HG03432 (cell line): Measurements from ENCODE around the gene PCBP1.
A peak's percentile ranks its signal among the peaks of the same experiment; 100 is the strongest.
"Not testable (repeated sequence)": the region's sequence is repeated elsewhere in the genome, so short reads cannot be mapped to it uniquely, and the experiment has no call there.

Source experiments
- ATAC-seq: cut with Tn5 transposase; IDR thresholded peaks from one replicate; pipeline ENCODE4 v1.9.1; 2021; ENCODE audit warnings: mild to moderate bottlenecking, moderate library complexity; ENCODE audit not compliant: unreplicated experiment

The PCBP1 gene

DNA sequence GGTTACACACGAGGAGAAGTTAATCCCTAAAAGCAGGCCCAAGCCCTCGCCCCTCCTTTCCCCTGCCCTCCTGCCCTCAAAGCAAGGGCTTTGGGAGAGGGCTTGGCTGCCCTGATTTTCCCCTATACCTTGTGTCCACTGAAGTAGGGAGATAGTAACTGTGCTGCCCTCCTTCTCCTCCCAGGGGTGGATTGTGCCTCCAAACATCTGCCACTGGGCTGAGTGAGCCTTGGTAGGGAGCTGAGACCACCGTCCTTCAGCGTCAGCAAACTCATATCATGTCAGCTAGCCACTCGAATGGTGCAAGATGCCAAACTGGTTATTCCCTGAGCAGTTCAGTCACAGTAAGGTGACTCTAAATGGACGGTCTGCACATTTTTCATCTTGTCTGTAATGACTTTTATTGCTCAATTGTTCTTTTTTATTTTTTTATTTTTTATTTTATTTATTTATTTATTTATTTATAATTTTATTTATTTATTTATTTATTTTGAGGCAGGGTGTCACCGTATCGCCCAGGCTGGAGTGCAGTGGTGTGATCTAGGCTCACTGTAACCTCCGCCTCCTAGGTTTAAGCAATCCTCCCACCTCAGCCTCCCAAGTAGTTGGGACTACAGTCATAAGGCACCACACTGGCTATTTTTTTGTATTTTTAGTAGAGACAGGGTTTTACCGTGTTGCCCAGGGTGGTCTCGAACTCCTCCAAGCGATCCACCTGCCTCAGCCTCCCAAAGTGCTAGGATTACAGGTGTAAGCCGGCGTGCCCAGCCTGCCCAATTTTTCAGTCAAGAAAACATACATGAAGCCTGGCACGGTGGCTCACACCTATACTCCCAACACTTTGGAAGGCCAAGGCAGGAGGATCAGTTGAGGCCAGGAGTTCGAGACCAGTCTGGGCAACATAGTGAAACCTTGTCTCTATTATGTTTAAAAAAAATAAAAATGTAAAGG, 8.7 kb downstream of the PCBP1 start:
- no peak for ATAC-seq

DNA sequence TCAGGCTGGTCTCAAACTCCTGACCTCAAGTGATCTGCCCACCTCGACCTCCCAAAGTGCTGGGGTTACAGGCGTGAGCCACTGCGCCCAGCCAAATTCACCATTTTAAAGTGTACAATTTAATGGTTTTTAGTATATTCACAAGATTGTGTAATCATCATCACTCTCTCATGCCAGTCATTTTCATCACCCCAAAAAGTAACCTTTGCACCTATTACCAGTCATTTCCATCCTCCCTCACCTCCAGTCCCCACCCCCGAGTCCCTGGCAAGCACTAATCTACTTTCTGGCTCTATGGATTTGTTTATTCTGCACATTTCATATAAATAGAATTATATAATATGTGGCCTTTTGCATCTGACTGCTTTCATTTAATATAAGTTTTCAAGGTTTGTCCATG, 10.8 kb downstream of the PCBP1 start:
- ATAC-seq: no peak

DNA sequence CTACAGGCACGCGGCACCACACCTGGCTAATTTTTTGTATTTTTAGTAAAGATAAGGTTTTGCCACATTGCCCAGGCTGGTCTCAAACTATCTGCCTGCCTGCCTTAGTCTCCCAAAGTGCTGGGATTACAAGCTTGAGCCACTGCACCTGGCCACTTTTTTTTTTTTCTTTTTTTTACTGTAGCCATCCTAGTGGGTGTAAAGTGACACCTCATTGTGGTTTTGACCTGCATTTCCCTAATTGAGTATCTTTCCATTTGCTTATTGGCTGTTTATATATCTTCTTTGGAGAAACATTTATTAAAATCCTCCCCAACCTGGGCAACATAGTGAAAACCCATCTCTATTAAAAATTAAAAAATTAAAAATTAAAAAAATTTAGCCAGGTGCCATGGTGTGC, 12.0 kb downstream of the PCBP1 start:
- ATAC-seq: no peak

DNA sequence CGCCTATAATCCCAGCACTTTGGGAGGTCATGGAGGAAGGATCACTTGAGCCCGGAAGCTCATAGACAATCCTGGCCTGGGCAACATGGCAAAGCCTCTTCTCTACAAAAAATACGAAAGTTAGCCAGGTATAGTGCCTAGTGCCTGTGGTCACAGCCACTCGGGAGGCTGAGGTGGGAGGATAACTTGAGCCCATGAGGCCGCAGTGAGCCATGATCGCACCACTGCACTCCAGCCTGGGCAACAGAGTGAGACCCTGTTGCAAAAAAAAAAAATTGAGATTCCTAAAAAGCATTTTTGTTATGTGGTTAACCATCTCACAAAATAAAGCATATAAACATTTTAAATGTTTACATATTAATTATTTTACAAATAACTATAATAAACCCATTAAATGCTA, 13.9 kb downstream of the PCBP1 start:
- ATAC-seq: no peak

DNA sequence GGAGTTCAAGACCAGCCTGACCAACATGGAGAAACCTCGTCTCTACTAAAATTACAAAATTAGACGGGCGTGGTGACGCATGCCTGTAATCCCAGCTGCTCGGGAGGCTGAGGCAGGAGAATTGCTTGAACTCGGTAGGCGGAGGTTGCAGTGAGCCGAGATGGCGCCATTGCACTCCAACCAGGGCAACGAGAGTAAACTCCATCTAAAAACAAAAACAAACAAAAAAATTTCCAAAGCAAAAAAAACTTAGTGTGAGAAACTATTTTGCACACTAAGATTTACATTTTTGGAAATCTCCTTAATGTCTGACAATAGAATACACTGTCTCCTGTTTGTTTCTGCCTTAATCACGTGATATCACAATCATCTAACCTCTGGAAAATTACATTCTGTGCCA, 14.4 kb downstream of the PCBP1 start:
- ATAC-seq: not testable (repeated sequence)

DNA sequence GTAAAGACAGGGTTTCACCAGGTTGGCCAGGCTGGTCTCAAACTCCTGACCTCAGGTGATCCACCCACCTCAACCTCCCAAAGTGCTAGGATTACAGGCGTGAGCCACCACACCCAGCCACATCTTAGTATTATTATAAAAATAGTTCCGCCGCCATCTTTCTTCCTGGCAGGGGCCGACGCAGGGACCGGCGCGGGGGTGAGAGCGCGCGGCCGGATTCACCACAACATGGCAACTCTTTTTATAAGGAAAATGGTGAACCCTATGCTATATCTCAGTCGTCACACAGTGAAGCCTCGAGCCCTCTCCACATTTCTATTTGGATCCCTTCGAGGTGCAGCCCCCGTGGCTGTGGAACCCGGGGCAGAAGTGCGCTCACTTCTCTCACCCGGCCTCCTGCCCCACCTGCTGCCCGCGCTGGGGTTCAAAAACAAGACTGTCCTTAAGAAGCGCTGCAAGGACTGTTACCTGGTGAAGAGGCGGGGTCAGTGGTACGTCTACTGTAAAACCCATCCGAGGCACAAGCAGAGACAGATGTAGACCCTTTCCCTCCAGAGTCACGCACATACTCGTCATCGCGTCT, 15.1 kb downstream of the PCBP1 start:
- ATAC-seq: not testable (repeated sequence)

DNA sequence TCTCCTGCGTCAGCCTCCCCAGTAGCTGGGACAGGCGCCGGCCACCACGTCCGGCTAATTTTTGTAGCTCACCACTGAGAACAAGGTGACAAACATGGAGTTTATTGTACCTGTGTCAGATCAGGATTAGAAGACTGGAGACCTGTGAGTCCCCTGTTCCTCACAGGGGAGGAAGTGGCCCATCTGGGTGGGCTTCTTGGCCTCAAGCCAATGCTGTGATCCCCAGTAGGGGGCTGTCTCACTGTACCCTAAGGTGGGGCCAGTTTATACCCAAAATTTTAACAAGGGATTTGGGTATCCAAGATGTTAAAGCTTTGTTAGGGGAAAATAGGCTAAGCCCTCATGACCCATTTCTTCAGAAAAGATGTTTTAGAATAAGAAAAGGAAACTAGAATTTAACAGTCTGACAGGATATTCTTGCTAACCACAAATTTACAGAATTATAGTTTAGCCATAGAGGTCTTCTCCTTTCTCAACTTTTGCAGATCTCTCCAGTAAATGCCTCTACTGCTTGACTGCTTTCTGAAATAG, 16.3 kb downstream of the PCBP1 start:
- ATAC-seq: no peak

DNA sequence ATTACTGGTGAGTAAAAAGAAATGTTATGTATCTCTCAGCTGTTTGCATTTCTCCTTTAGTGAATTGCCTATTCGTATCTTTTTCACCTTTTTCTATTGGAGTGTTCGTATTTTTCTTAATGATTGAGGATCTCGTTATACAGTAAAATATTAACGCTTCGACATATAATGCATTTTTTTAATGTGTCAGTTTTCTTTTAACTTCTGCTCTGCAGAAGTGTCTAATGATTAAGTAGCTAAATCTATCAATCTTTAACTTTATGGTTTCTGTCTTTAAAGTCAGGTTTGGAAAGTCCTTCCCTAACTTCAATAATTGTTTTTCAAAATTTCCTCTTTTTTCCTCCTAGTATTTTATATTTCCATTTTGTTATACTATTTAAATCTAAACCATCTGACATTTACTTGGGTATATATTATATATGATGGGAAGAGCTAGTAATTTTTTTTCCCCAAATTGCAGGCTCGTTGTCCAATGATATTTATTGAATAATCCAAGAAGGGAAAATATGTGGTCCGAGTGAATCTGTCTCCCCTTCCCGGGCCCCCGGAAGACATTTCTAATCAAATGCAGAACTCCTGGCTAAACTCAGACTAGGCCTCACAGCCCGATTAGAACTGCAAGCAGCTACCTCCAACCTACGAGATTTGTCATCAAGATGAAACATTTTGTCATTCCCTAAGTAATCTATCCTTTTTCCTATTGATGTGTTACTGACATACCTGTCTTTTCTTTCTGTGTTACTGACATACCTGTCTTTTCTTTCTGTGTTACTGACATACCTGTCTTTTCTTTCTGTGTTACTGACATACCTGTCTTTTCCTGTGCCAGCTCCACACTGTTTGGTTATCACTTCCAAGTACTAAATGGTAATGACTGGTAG, 17.2 kb downstream of the PCBP1 start:
- no peak for ATAC-seq

DNA sequence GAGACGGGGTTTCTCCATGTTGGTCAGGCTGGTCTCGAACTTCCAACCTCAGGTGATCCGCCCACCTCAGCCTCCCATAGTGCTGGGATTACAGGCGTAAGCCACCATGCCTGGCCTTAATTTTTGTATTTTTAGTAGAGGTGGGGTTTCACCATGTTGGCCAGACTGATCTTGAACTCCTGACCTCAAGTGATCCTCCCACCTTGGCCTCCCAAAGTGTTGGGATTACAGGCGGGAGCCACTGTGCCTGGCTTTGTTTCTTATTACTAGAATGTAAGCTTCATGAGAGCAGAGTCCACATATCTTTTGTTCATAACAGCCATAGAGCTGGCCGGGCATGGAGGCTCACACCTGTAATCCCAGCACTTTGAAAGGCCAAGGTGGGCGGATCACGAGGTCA, 18.9 kb downstream of the PCBP1 start:
- ATAC-seq: not testable (repeated sequence)

DNA sequence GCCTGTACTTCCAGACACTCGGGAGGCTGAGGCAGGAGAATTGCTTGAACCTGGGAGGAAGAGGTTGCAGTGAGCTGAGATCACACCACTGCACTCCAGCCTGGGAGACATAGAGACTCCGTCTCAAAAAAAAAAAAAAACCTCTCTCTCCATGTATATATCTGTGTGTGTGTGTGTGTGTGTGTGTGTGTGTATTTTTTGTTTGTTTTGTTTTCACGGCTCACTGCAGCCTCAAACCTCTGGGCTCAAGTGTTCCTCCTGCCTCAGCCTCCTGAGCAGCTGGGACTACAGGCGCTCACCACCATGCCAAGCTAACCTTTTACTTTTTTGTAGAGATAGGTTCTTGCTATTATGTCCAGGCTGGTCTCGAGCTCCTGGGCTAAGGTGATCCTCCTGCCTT, 23.1 kb downstream of the PCBP1 start:
- not testable (repeated sequence) for ATAC-seq

DNA sequence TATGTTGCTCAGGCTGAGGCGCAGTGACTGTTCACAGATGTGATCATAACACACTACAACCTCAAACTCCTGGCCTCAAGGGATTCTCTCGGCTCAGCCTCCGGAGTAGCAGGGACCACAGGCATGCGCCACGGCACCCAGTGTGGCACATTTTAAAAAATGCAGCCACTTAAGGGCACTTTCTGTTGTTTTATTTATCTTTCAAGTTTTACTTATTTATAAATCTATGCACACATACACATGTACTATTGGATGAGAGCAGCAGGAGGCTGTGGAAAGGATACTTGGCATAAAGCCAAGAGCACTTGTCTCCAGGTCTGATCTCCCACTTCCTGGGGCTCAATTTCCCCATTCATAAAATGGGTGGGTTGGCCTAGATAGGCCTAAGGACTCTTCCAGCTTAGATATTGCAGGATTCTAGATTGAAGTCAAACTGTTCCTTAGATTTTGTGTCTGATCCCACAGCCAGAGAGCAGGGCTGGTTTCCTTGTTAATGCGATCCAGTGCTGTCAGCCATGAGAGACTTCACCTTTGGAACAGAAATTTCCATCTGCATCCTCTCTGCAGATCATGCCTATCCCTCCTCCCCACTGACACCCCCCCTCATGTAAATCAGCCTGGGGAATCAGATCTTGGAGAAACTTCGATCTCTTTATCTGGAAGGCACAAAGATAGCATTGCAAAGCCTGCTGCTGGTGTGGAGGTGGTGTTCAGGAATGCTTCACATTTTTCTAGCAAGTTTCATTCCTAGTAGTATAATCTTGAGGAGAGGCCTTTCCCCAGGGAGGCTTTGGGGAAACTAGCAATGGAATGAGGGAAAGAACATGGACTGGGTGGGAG, 24.7 kb downstream of the PCBP1 start:
- no peak for ATAC-seq

DNA sequence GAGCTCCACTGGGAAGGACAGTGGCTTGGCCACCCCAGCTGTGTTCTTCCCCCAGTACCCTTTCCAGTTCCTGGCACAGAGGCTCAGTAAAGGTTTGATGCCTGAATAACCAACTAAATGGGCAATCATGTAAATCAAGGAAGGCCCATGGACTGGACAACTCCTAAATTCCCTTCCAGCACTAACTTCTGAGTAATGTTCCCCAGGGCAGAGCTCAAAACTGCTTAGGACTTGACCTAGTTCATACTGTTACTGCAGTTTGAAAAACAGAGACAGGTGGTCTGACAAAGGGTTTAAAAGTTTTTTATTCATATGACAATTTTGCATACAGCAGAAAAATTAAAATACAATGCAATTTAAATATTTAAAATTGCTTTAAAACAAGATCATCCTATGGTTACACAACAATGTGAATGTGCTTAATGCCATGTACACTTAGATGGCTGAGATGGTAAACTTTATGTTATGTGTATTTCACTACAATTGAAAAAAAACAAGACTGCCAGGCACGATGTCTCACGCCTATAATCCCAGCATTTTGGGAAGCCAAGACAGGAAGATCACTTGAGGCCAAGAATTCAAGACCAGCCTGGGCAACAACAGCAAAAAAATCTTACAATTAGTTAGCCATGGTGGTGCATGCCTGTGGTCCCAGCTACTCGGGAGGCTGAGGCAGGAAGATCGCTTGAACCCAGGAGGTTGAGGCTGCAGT, 26.2 kb downstream of the PCBP1 start:
- ATAC-seq: no peak

DNA sequence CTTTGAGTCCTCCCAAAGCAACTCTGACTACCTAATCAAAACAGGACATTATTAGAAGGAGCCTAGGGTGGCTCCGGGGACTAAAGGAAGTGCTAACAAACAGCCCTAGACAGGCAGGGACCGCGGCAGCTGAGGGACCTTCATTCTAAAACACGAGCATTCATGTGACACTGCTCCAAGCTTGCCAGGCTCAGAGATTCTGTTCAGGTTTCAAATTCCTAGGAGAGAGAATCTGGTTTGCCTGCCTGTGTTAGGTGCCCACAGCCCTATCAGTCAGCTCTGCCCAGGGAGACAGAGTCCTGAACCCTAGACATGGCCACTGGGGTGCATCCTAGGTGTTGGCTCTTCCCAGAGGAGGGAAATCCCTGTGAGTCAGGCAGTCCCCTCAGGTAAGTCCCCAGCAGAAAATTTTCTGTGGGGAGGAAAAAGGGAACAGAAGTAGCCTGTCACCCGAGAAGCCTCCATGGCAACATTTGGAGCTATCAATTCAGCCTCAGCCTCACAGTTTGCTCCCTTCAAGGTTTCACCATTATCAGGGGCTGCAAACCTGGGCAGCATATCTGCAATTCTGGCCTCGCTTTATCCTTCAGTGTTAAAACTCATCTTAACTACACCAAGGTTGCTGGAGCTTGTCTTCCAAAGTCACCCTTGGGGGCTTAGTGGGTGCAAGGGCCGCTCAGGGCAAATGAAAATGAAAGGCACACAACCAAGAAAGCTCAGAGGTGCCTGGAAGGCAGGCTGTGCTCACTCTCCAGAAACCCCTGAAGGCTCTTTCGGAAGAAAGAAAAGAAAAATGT, 28.6 kb downstream of the PCBP1 start:
- ATAC-seq: peak; percentile 60

DNA sequence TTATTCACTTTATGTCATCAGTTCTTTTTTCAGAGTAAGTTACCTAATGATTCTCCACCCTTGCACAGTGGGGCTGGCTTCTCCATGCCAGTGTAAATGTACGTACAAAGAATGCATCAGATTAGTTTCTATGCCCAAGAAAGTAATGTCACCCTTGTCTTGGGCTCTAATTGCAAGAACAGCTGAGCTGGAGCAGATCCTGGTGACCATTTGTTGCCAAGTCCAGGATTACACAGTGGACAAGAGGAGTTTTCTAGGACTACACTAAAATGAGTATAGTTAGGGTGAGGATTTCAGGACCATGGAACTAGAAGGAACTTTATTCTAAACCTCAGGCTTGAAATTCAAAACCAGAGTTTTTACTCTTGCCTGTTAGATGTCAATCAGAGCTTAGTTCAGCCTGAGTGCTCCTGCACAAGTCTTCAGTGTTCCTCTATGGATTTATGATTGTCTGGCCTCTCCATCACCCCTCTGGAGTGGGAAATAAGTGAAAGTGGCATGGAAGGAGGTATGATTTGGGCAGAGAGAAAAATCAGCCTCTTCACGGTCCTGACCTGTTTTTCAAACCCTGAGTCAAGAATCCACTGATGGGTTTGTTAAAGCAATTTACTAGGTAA, 29.8 kb downstream of the PCBP1 start:
- no peak for ATAC-seq

DNA sequence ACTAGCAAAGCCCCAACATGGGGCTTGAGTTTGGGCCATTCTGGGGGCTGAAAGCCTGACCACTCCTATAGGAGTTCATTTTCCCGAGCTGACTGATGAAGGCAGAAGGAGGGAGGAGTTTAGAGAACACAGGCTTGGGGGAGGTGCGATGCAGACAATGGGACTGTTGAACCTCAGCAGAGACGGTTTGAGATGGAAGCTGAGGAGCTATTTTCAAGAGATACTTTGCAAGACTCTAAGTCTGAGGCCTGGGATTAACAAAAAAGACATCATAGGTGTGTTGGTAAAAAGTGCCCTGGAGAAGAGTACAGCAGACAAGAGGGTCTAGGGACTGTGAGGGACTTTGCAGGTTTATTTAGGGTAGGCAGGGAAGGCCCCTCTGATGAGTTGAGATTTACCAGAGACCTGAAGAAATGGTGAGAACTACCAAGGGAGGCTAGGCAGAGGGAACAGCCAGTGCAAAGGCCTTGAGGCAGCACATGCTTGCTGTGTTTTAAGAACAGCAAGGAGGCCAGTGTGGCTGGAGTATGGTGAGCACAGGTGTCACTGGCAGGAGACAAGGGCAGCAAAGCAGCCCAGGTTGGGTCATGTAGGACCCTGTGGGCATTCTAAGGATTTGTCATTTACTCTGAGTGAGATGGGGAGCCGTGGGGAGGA, 31.6 kb downstream of the PCBP1 start:
- ATAC-seq: no peak

DNA sequence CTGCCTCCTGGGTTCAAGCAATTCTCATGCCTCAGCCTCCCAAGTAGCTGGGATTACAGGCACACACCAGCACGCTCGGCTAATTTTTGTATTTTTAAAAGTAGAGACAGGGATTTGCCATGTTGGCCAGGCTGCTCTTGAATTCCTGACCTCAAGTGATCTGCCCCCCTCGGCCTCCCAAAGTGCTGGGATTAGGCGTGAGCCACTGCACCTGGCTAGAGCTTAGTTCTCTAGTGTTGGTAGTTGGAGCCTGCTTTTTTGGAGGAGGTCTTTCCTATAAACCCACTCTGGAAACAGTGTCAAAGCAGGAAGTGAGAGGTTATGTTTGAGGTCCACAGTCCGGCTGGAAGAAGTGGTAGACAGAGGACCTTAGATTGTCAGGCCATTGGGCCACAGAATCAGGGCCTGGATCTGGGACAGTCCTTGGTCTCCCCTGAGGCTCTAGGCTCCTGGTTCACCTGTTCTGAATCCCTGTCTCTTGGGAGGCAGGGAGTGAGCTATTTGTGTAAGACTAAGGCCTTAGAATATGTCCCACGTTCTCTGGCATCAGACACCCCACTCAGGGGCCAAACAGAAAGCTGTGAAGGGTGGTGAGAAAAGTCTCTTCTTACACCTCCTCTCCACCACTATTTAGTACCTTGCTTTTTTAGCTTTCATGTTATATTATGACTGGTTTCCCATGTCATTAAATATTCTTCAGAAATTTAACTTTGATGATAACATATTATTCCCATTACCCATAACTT, 34.5 kb downstream of the PCBP1 start:
- no peak for ATAC-seq

DNA sequence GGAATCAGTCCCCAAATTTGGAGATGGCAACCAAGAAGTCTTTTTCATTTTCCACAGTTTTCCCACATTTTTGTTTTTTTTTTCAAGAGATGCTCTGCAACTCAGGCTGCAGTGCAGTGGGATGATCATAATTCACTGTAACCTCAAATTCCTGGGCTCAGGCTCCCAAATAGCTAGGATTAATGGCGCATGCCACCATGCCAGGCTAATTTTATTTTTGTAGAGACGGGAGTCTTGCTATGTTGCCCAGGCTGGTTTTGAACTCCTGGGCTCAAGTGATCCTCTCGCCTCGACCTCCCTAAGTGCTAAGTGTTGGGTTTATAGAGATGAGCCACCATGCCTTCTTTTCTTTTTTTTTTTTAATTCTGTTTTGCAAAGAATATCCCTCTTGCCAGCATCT, 35.2 kb downstream of the PCBP1 start:
- no peak for ATAC-seq
